GM23338 (cell line): ENCODE measurements around the gene MTX2.

Experiments
- CREB1 ChIP-seq: fragments of 250-450 bp; sonication (Bioruptor Pico); IDR thresholded peaks from 2 replicates; pipeline ENCODE4 v1.5.0; 2020; ENCODE audit warnings: low read depth, mild to moderate bottlenecking, moderate library complexity
- CTCF ChIP-seq, 2 experiments: fragments of 200-600 bp in 1 of 2; sonication (generic) in 1 of 2; conservative IDR thresholded peaks; 2 replicates each; pipeline versions ENCODE4 v1.5.1 to v1.6.1; 2016 to 2017; ENCODE audit warnings: antibody characterized with exemption in 2 of 2, low read depth in 2 of 2, mild to moderate bottlenecking in 2 of 2, moderate library complexity in 1 of 2
- ETS1 ChIP-seq: IDR thresholded peaks from 2 replicates; pipeline ENCODE4 v1.6.1; 2016; ENCODE audit warnings: antibody characterized with exemption
- EZH2 ChIP-seq: fragments of 200-600 bp; sonication (generic); IDR thresholded peaks from one replicate; pipeline ENCODE4 v1.8.0; 2017; ENCODE audit warnings: antibody characterized with exemption, mild to moderate bottlenecking, low read depth; ENCODE audit not compliant: unreplicated experiment
- EZH2phosphoT487 ChIP-seq: fragments of 200-600 bp; sonication (generic); IDR thresholded peaks from one replicate; pipeline ENCODE4 v1.8.1; 2018; ENCODE audit warnings: antibody characterized with exemption; ENCODE audit not compliant: unreplicated experiment
- JUNB ChIP-seq: IDR thresholded peaks from one replicate; pipeline ENCODE4 v1.6.1; 2016; ENCODE audit warnings: antibody characterized with exemption; ENCODE audit not compliant: unreplicated experiment
- NANOG ChIP-seq: IDR thresholded peaks from 2 replicates; pipeline ENCODE4 v1.6.1; 2016; ENCODE audit warnings: antibody characterized with exemption, borderline replicate concordance
- POLR2AphosphoS5 ChIP-seq: IDR thresholded peaks from 2 replicates; pipeline ENCODE4 v1.6.1; 2016; ENCODE audit warnings: antibody characterized with exemption, low read depth
- REST ChIP-seq: IDR thresholded peaks from one replicate; pipeline ENCODE4 v1.6.1; 2018; ENCODE audit warnings: antibody characterized with exemption; ENCODE audit not compliant: unreplicated experiment
- STAT1 ChIP-seq: IDR thresholded peaks from one replicate; pipeline ENCODE4 v1.6.1; 2016; ENCODE audit warnings: antibody characterized with exemption; ENCODE audit not compliant: unreplicated experiment
- ZNF114 ChIP-seq: fragments of 250-450 bp; sonication (Bioruptor Pico); IDR thresholded peaks from 2 replicates; pipeline ENCODE4 v1.5.0; 2020; ENCODE audit warnings: mild to moderate bottlenecking, moderate library complexity
- ZNF331 ChIP-seq: fragments of 250-450 bp; sonication (Bioruptor Pico); IDR thresholded peaks from 2 replicates; pipeline ENCODE4 v1.5.0; 2020; ENCODE audit warnings: low read depth, mild to moderate bottlenecking, moderate library complexity
- ZNF462 ChIP-seq: fragments of 250-450 bp; sonication (Bioruptor Pico); IDR thresholded peaks from 2 replicates; pipeline ENCODE4 v1.5.0; 2020; ENCODE audit warnings: mild to moderate bottlenecking, moderate library complexity

- TF ChIP-seq POLR2AphosphoS5 (no peak), CTCF (conservative IDR thresholded peaks at IDR 0.05; ENCODE audit: low read depth in 2 of 2) (no peak), EZH2phosphoT487 (no peak), REST (no peak), EZH2 (no peak), JUNB (no peak), CREB1 (no peak), NANOG (no peak), STAT1 (no peak), ETS1 (no peak), ZNF462 (CRISPR knock-in tag) (no peak), ZNF114 (CRISPR knock-in tag) (no peak), ZNF331 (no peak)
Measured at GRCh38 chr2:176383100-176383499, 113.9 kb downstream of the MTX2 start.
